Nephron progenitor cell (in vitro differentiated cells): Measurements from ENCODE around the gene CDX1.

Experiments
- DNase-seq: peaks from one replicate; pipeline ENCODE4 v3.0.0; 2021
- H3K27ac Mint-ChIP-seq: 2 replicates; pipeline ENCODE4 v1.8.0; 2021; ENCODE audit warnings: mild to moderate bottlenecking, moderate library complexity, mixed read lengths
- H3K27me3 Mint-ChIP-seq: 2 replicates; pipeline ENCODE4 v1.8.0; 2021; ENCODE audit warnings: mild to moderate bottlenecking, low read depth, mixed read lengths; ENCODE audit not compliant: poor library complexity
- H3K36me3 Mint-ChIP-seq: 2 replicates; pipeline ENCODE4 v1.8.0; 2021; ENCODE audit warnings: low read depth, mixed read lengths
- H3K4me1 Mint-ChIP-seq: 2 replicates; pipeline ENCODE4 v1.8.0; 2021; ENCODE audit warnings: mixed read lengths
- H3K4me3 Mint-ChIP-seq: 2 replicates; pipeline ENCODE4 v1.8.0; 2021; ENCODE audit warnings: mild to moderate bottlenecking, moderate library complexity, mixed read lengths
- H3K9me3 Mint-ChIP-seq: 2 replicates; pipeline ENCODE4 v1.8.0; 2021; ENCODE audit warnings: mild to moderate bottlenecking, moderate library complexity, mixed read lengths
- TF ChIP-seq, protein P1 (sequence below): fragments of 200-600 bp; sonication (generic); IDR thresholded peaks from 2 replicates; pipeline ENCODE4 v1.5.0; 2021; ENCODE audit warnings: antibody characterized with exemption

The CDX1 gene

DNA sequence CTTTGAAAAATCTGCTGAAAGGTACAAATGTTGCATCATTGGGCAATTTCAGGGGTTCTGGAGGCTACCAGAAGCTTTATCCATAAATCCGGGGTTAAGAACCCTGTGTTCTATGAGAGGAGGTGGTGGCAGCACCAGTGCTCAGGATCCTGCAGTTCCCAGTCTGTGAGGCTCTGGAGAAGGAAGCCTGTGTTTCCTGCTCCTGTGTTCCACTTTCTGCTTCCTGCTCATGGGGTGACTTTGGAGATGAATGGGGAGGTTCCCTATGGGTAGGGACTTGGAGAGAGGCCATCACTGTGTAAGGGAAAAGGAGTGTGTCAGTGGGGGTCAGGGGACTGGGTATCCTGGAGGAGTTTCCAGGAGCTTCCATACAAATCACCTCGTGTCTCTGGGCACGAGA lies 2.3 kb downstream of the CDX1 start:
- no peak for DNase-seq
- Mint-ChIP-seq H3K4me3 (peak overlapping the region; percentile 7), H3K27me3 (peaks cover 5% of the 10 kb centered on the region), H3K36me3 (no peaks in the 10 kb centered on the region), H3K27ac (no peak overlapping the region), H3K4me1 (peaks cover 69% of the 10 kb centered on the region), H3K9me3 (no peaks in the 10 kb centered on the region)
- TF ChIP-seq, protein P1, sequence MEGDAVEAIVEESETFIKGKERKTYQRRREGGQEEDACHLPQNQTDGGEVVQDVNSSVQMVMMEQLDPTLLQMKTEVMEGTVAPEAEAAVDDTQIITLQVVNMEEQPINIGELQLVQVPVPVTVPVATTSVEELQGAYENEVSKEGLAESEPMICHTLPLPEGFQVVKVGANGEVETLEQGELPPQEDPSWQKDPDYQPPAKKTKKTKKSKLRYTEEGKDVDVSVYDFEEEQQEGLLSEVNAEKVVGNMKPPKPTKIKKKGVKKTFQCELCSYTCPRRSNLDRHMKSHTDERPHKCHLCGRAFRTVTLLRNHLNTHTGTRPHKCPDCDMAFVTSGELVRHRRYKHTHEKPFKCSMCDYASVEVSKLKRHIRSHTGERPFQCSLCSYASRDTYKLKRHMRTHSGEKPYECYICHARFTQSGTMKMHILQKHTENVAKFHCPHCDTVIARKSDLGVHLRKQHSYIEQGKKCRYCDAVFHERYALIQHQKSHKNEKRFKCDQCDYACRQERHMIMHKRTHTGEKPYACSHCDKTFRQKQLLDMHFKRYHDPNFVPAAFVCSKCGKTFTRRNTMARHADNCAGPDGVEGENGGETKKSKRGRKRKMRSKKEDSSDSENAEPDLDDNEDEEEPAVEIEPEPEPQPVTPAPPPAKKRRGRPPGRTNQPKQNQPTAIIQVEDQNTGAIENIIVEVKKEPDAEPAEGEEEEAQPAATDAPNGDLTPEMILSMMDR, result no peak

DNA sequence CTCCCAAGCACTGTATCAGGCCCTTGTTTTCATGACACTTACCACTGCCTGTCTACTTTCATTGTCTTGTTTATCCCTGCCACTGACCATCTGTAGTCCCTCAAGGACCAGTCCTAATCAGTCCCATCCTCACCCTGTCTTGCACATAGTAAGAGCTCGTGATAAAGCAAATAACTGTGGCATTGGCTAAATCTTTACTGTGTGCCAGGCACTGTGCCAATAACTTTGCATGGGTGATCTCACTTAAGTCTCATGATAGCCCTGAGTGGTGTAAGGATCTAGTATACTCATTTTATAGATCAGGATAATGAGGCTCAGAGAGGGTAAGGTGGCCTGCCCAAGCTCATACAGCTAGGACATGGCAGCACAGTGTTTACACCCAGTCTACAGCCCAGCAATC lies 5.6 kb downstream of the CDX1 start:
- Mint-ChIP-seq H3K9me3 (no peaks in the 10 kb centered on the region), H3K36me3 (no peaks in the 10 kb centered on the region), H3K4me1 (peaks cover 74% of the 10 kb centered on the region), H3K27me3 (peaks cover 5% of the 10 kb centered on the region), H3K27ac (no peak overlapping the region), H3K4me3 (no peak overlapping the region)
- TF ChIP-seq, protein P1, result no peak
- no peak for DNase-seq

DNA sequence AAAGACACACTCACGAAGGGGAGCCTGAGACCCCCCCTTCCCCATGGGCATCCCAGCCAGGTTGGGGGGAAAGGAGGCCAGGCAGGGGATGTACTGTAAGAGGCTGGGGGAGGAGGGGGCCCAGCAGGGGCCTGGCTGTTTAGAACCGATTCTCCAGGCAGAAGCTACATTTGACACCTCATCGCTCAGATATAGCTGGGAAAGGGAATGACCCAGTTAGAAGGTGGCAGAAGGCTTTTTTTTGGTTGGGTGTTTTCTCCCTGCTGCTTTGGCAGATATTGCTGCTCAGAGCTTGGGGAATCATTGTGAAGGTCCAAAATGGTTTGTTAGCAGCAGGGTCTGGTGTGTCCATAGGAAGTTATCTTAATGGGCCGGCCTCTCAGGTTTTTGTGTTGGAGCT lies 6.0 kb downstream of the CDX1 start:
- Mint-ChIP-seq H3K36me3 (no peaks in the 10 kb centered on the region), H3K27me3 (peaks cover 5% of the 10 kb centered on the region), H3K27ac (no peak overlapping the region), H3K4me1 (peaks cover 74% of the 10 kb centered on the region), H3K9me3 (no peaks in the 10 kb centered on the region), H3K4me3 (no peak overlapping the region)
- DNase-seq, result no peak
- TF ChIP-seq, protein P1, result no peak

DNA sequence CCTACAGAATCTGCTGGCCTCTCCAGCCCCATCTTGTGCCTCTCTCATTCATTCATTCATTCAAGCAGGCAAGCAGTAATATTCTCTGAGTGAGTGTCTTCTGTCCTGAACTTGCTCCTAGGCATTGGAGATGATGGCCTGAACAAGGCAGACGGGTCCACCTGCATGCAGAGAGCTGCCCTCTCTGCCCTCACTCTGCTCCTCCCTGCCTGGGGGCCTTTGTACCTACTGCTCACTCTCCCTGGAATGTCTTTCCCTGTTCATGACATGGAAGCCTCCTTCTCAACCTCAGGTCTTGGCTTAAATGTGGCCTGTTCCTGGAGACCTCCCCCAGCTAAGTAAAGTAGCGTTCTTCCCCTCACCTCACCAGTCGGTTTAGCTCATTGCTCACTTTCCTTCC lies 6.6 kb downstream of the CDX1 start:
- Mint-ChIP-seq H3K4me3 (no peak overlapping the region), H3K27me3 (peaks cover 5% of the 10 kb centered on the region), H3K27ac (no peak overlapping the region), H3K4me1 (peaks cover 72% of the 10 kb centered on the region), H3K36me3 (no peaks in the 10 kb centered on the region), H3K9me3 (no peaks in the 10 kb centered on the region)
- DNase-seq, result no peak
- TF ChIP-seq, protein P1, result no peak

GRCh38 chr5:150174285-150174684 lies 7.7 kb downstream of the CDX1 start:
- TF ChIP-seq, protein P1, result no peak
- peaks cover 5% of the 10 kb centered on the region for H3K36me3 Mint-ChIP-seq
- H3K4me1 Mint-ChIP-seq, result peaks cover 69% of the 10 kb centered on the region
- peak overlapping the region; percentile 58 for H3K27ac Mint-ChIP-seq
- no peak overlapping the region for H3K4me3 Mint-ChIP-seq
- H3K27me3 Mint-ChIP-seq, result peaks cover 5% of the 10 kb centered on the region
- no peak for DNase-seq
- H3K9me3 Mint-ChIP-seq, result no peaks in the 10 kb centered on the region

- H3K4me1 Mint-ChIP-seq, result peaks cover 75% of the 10 kb centered on the region
- peaks cover 5% of the 10 kb centered on the region for H3K36me3 Mint-ChIP-seq
- no peak overlapping the region for H3K27ac Mint-ChIP-seq
- H3K9me3 Mint-ChIP-seq, result no peaks in the 10 kb centered on the region
- TF ChIP-seq, protein P1, result no peak
- DNase-seq, result no peak
- no peak overlapping the region for H3K4me3 Mint-ChIP-seq
- peaks cover 2% of the 10 kb centered on the region for H3K27me3 Mint-ChIP-seq
Observed at GRCh38 chr5:150175076-150175475, 8.5 kb downstream of the CDX1 start.
